GM12878 (cell line): Measurements from ENCODE around the gene PLRG1. TPM values are rescaled to one million over a fixed set of nuclear protein-coding genes. Genes with fewer than 3 reads are reported as not detected.
A peak's percentile ranks its signal among the peaks of the same experiment; 100 is the strongest.

Source experiments
- ATAC-seq: fragments of 200-7000 bp; cut with Tn5 transposase; 3 replicates; pipeline ENCODE4 v1.9.1; 2020; ENCODE audit warnings: mild to moderate bottlenecking, moderate library complexity
- BruUV-seq: library from RNA; stranded (reverse); fragments of 400-500 nt; replicated peaks from 2 replicates; lab custom pipeline; 2021; lab: Mats Ljungman, UMichigan
- CTCF ChIA-PET: fragments of 300-600 bp; sonication (Branson Sonifier 250); formaldehyde crosslinking; extraction: SDS; loops from one replicate; lab custom pipeline; 2021; ENCODE audit warnings: inconsistent platforms; lab: Yijun Ruan, JAX
- POLR2A ChIA-PET: fragments of 350-600 bp; formaldehyde crosslinking; extraction: SDS; loops from one replicate; lab custom pipeline; 2021; ENCODE audit warnings: inconsistent platforms; lab: Charles Lee
- RAD21 ChIA-PET: fragments of 300-600 bp; sonication (Branson Sonifier 250); formaldehyde crosslinking; loops from one replicate; lab custom pipeline; 2023; ENCODE audit warnings: antibody characterized with exemption; ENCODE audit not compliant: unreplicated experiment; lab: Charles Lee
- SMC1A ChIA-PET: fragments of 300-600 bp; sonication (Branson Sonifier 250); formaldehyde crosslinking; loops from one replicate; lab custom pipeline; 2023; ENCODE audit not compliant: unreplicated experiment, uncharacterized antibody; lab: Charles Lee
- DNase-seq: peaks from one replicate; pipeline ENCODE4 v3.0.0-alpha.2; 2011; ENCODE audit warnings: low read depth, low spot score
- FAIRE-seq: peaks from 3 replicates; lab custom pipeline; 2011; peaks lifted over from hg19 to GRCh38; lab: Jason Lieb, UNC
- H2AFZ ChIP-seq: 2 replicates; pipeline ENCODE4 v1.6.0; 2011; ENCODE audit warnings: low read depth, low read length, control low read depth; ENCODE audit not compliant: control insufficient read depth
- H3K27ac ChIP-seq: 2 replicates; pipeline ENCODE4 v1.5.1; 2011; ENCODE audit warnings: control low read depth; ENCODE audit not compliant: control insufficient read depth, insufficient read depth
- H3K27me3 ChIP-seq, 2 experiments: replicated peaks in 1 of 2; 2 replicates each; pipeline versions ENCODE4 v1.6.0 to v1.6.1; 2011; ENCODE audit warnings: low read length in 1 of 2; ENCODE audit not compliant: control insufficient read depth in 2 of 2, insufficient read depth in 2 of 2
- H3K36me3 ChIP-seq, 2 experiments: 2 replicates each; pipeline ENCODE4 v1.5.1; 2011; ENCODE audit warnings: low read length in 1 of 2; ENCODE audit not compliant: control insufficient read depth in 2 of 2, insufficient read depth in 2 of 2
- H3K4me1 ChIP-seq: 2 replicates; pipeline ENCODE4 v1.6.1; 2011; ENCODE audit warnings: mild to moderate bottlenecking, low read length, moderate library complexity, mixed read lengths; ENCODE audit not compliant: control insufficient read depth, insufficient read depth
- H3K4me2 ChIP-seq: 2 replicates; pipeline ENCODE4 v1.6.0; 2011; ENCODE audit warnings: control low read depth; ENCODE audit not compliant: control insufficient read depth, insufficient read depth
- H3K4me3 ChIP-seq: fragments of 200-600 bp; sonication (generic); 2 replicates; pipeline ENCODE4 v1.5.1; 2016
- H3K79me2 ChIP-seq: 2 replicates; pipeline ENCODE4 v1.6.0; 2011; ENCODE audit warnings: low read length; ENCODE audit not compliant: control insufficient read depth, insufficient read depth
- H3K9ac ChIP-seq: 2 replicates; pipeline ENCODE4 v1.8.0; 2011; ENCODE audit warnings: low read length, control low read depth, mixed read lengths; ENCODE audit not compliant: control insufficient read depth, insufficient read depth
- H3K9me3 ChIP-seq: replicated peaks from 3 replicates; pipeline ENCODE4 v1.5.1; 2011; ENCODE audit warnings: mild to moderate bottlenecking, low read length; ENCODE audit not compliant: control insufficient read depth, insufficient read depth
- H4K20me1 ChIP-seq: 2 replicates; pipeline ENCODE4 v1.6.0; 2011; ENCODE audit not compliant: control insufficient read depth, insufficient read depth
- ATF3 ChIP-seq: IDR thresholded peaks from 2 replicates; pipeline ENCODE4 v1.6.1; 2011; ENCODE audit warnings: low read depth, mild to moderate bottlenecking, low read length, moderate library complexity, borderline replicate concordance; ENCODE audit errors: extremely low read depth
- BACH1 ChIP-seq: fragments of 450-650 bp; IDR thresholded peaks from 2 replicates; pipeline ENCODE4 v1.6.1; 2017; ENCODE audit warnings: mild to moderate bottlenecking, borderline replicate concordance
- MEF2B ChIP-seq: fragments of 450-650 bp; IDR thresholded peaks from 2 replicates; pipeline ENCODE4 v1.6.1; 2018; ENCODE audit warnings: mild to moderate bottlenecking, moderate library complexity; ENCODE audit not compliant: partially characterized antibody, poor library complexity, severe bottlenecking
- NFIC ChIP-seq: IDR thresholded peaks from 2 replicates; pipeline ENCODE4 v1.6.1; 2012; ENCODE audit warnings: low read depth, mild to moderate bottlenecking, inconsistent platforms, low read length, moderate library complexity
- RELA ChIP-seq: fragments of 450-650 bp; IDR thresholded peaks from 2 replicates; pipeline ENCODE4 v1.8.0; 2014; ENCODE audit warnings: borderline replicate concordance; ENCODE audit not compliant: partially characterized antibody
- TBL1XR1 ChIP-seq: IDR thresholded peaks from 2 replicates; pipeline ENCODE4 v1.6.1; 2012; ENCODE audit warnings: low read depth, low read length, improper control_type of control experiment
- TCF7 ChIP-seq: IDR thresholded peaks from 2 replicates; pipeline ENCODE4 v1.6.1; 2014; ENCODE audit warnings: antibody characterized with exemption, borderline replicate concordance
- ZNF687 ChIP-seq: fragments of 450-650 bp; IDR thresholded peaks from 2 replicates; pipeline ENCODE4 v1.6.1; 2017; ENCODE audit warnings: mild to moderate bottlenecking, moderate library complexity
- WGBS: methylation state at CpG from one replicate; pipeline ENCODE4 v1.1.6; 2016; ENCODE audit warnings: low lambda C conversion rate; ENCODE audit not compliant: insufficient replicate concordance, insufficient coverage; ENCODE audit errors: missing lambda C conversion rate; 5-methylcytosine and 5-hydroxymethylcytosine counted together
- in situ Hi-C: fragments of 300-500 bp; cut with MboI; formaldehyde crosslinking; loops from 9 replicates; pipeline ENCODE4 v1.14.3; 2018; ENCODE audit warnings: mixed read lengths
- intact Hi-C: fragments of 100-400 bp; cut with micrococcal nuclease; formaldehyde crosslinking; loops from one replicate; pipeline ENCODE4 v1.14.2; 2022; ENCODE audit not compliant: unreplicated experiment
- polyA plus RNA-seq, 11 experiments: library from polyadenylated mRNA; depleted of rRNA in 4 of 11; unstranded in 6 of 11; stranded (reverse) in 5 of 11; fragments of >200 nt; fragmentation: Nextera tagmentation in 4 of 11; fragmentation: Illumina TruSeq in 1 of 11; extraction: Ambion mirVana in 4 of 11; extraction: Trizol in 1 of 11; gene quantifications; 1 replicate in 1 of 11; 2 replicates in 10 of 11; pipeline versions ENCODE4 v1.2.1 to v1.2.3, GENCODE V29; 2011 to 2016; ENCODE audit warnings: inconsistent platforms in 2 of 11, missing spikeins in 2 of 11, low read depth in 1 of 11
- total RNA-seq, 4 experiments: library from RNA; depleted of rRNA in 3 of 4; stranded (reverse); fragments of >200 nt in 3 of 4; fragmentation: Illumina TruSeq in 1 of 4; extraction: Trizol in 1 of 4; gene quantifications; 2 replicates each; pipeline versions ENCODE4 v1.2.1 to v1.2.3, GENCODE V29; 2013 to 2021
- TF ChIP-seq, protein P1 (sequence below): fragments of 450-650 bp; conservative IDR thresholded peaks from 2 replicates; pipeline ENCODE4 v1.6.1; 2017; ENCODE audit warnings: mild to moderate bottlenecking, moderate library complexity

PLRG1 gene
- total and polyA plus RNA-seq, 10 of the 15 experiments (the other 5 are each of a cell fraction or from before 2014, with no cell fraction given), result 54.7 to 182 (median 111) TPM

DNA sequence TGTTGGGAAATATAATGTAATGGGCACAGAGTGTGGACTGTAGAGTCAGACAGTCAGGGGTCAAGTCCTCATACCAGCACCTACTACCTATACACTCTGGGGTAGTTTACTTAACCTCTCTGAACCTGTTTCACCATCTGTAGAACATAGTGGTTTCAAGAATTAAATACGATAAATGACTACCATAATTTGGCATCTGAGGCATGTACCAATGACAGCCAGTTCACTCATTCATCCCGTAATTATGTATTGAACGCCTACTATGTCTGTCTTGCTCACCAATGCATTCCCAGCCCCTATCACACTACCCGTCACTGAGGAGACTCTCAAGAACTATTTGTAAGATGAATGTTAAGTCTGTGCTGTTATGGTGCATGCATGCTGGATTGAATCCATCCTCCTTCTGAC lies 10.6 kb upstream of the PLRG1 start:
- H3K36me3 ChIP-seq, result no peaks in the 10 kb centered on the region
- ATAC-seq (peak; percentile 28), FAIRE-seq (no peak), DNase-seq (no peak)
- BruUV-seq, result no TSS peak
- H2AFZ ChIP-seq, result no peak overlapping the region
- H4K20me1 ChIP-seq, result no peaks in the 10 kb centered on the region
- no peak overlapping the region for H3K27ac ChIP-seq
- POLR2A ChIA-PET, result interaction anchor here (0.9 kb wide), 1 partner anchor 11 kb away, joined by 4 read pairs; no protein-coding TSS in a partner anchor
- H3K4me1 ChIP-seq, result no peaks in the 10 kb centered on the region
- SMC1A ChIA-PET, result interaction anchor here (6.1 kb wide), 1 partner anchor 60 kb away, joined by 112 read pairs; no protein-coding TSS in a partner anchor
- H3K9ac ChIP-seq, result no peak overlapping the region
- intact Hi-C loops, result no loop called here
- H3K79me2 ChIP-seq, result no peaks in the 10 kb centered on the region
- in situ Hi-C loops, result no loop called here
- H3K9me3 ChIP-seq, result no peaks in the 10 kb centered on the region
- CTCF ChIA-PET, result interaction anchor here (0.8 to 18.3 kb wide), 4 partner anchors 10 to 74 kb away, joined by 3 to 796 read pairs (median 22); partner anchors contain the start of genes FGA, FGG and PLRG1
- no peaks in the 10 kb centered on the region for H3K27me3 ChIP-seq
- RAD21 ChIA-PET, result interaction anchor here (3.4 kb wide), 1 partner anchor 60 kb away, joined by 88 read pairs; no protein-coding TSS in a partner anchor
- 76% methylated on average over 4 of the region's 4 CpGs for WGBS
- TF ChIP-seq NFIC (no peak), TCF7 (no peak), ATF3 (no peak)
- no peak overlapping the region for H3K4me2 ChIP-seq
- no peak overlapping the region for H3K4me3 ChIP-seq

GRCh38 chr4:154560419-154560801 lies 10.2 kb upstream of the PLRG1 start:
- ChIA-PET SMC1A (interaction anchor here (0.7 to 6.1 kb wide), 2 partner anchors 60 to 391 kb away, joined by 3 to 112 read pairs; no protein-coding TSS in a partner anchor), POLR2A (interaction anchor here (0.9 kb wide), 1 partner anchor 11 kb away, joined by 4 read pairs; no protein-coding TSS in a partner anchor), RAD21 (interaction anchor here (3.4 kb wide), 1 partner anchor 60 kb away, joined by 88 read pairs; no protein-coding TSS in a partner anchor), CTCF (interaction anchor here (0.8 to 18.3 kb wide), 4 partner anchors 10 to 75 kb away, joined by 3 to 796 read pairs (median 22); partner anchors contain the start of genes FGA, FGG and PLRG1)
- intact Hi-C loops (no loop called here), in situ Hi-C loops (no loop called here)
- no peak overlapping the region for H3K4me2 ChIP-seq
- BruUV-seq, result no TSS peak
- no peaks in the 10 kb centered on the region for H3K4me1 ChIP-seq
- H3K79me2 ChIP-seq, result no peaks in the 10 kb centered on the region
- WGBS, result 53% methylated on average over 1 of the region's 1 CpG
- H3K36me3 ChIP-seq, result no peaks in the 10 kb centered on the region
- TF ChIP-seq TBL1XR1, result no peak
- no peak for TF ChIP-seq RELA
- TF ChIP-seq BACH1, result no peak
- TF ChIP-seq MEF2B, result no peak
- no peak for TF ChIP-seq ZNF687
- TF ChIP-seq, protein P1, sequence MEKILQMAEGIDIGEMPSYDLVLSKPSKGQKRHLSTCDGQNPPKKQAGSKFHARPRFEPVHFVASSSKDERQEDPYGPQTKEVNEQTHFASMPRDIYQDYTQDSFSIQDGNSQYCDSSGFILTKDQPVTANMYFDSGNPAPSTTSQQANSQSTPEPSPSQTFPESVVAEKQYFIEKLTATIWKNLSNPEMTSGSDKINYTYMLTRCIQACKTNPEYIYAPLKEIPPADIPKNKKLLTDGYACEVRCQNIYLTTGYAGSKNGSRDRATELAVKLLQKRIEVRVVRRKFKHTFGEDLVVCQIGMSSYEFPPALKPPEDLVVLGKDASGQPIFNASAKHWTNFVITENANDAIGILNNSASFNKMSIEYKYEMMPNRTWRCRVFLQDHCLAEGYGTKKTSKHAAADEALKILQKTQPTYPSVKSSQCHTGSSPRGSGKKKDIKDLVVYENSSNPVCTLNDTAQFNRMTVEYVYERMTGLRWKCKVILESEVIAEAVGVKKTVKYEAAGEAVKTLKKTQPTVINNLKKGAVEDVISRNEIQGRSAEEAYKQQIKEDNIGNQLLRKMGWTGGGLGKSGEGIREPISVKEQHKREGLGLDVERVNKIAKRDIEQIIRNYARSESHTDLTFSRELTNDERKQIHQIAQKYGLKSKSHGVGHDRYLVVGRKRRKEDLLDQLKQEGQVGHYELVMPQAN, result no peak
- no peak overlapping the region for H3K4me3 ChIP-seq
- FAIRE-seq, result no peak
- peak; percentile 75 for ATAC-seq
- H2AFZ ChIP-seq, result no peak overlapping the region
- H3K27me3 ChIP-seq, result no peaks in the 10 kb centered on the region
- H3K27ac ChIP-seq, result no peak overlapping the region
- DNase-seq, result no peak
- H3K9me3 ChIP-seq, result no peaks in the 10 kb centered on the region
- H3K9ac ChIP-seq, result no peak overlapping the region
- no peaks in the 10 kb centered on the region for H4K20me1 ChIP-seq
